Neuronal stem cell (in vitro differentiated cells): ENCODE data around the gene PPP2R5E.

Source experiments
- DNase-seq: peaks from one replicate; pipeline ENCODE4 v3.0.0-alpha.2; 2013; ENCODE audit warnings: low spot score
- H2AFZ ChIP-seq: one replicate; pipeline ENCODE4 v1.6.1; 2013; ENCODE audit warnings: mild to moderate bottlenecking, low read length, inconsistent platforms
- H2AK5ac ChIP-seq: 2 replicates; pipeline ENCODE4 v1.6.1; 2013; ENCODE audit warnings: low read depth, mild to moderate bottlenecking, inconsistent platforms, low read length, moderate library complexity, mixed read lengths
- H2BK120ac ChIP-seq: 2 replicates; pipeline ENCODE4 v1.6.1; 2013; ENCODE audit warnings: low read depth, mild to moderate bottlenecking, inconsistent platforms, low read length, moderate library complexity, mixed read lengths
- H2BK12ac ChIP-seq: one replicate; pipeline ENCODE4 v1.6.1; 2013; ENCODE audit warnings: low read length, inconsistent platforms
- H2BK15ac ChIP-seq: 2 replicates; pipeline ENCODE4 v1.6.1; 2013; ENCODE audit warnings: mild to moderate bottlenecking, low read length, inconsistent platforms, mixed read lengths
- H2BK5ac ChIP-seq: one replicate; pipeline ENCODE4 v1.6.1; 2013; ENCODE audit warnings: inconsistent platforms, mild to moderate bottlenecking, low read length, moderate library complexity
- H3K14ac ChIP-seq: one replicate; pipeline ENCODE4 v1.6.1; 2013; ENCODE audit warnings: low read length, inconsistent platforms
- H3K18ac ChIP-seq: 2 replicates; pipeline ENCODE4 v1.6.1; 2013; ENCODE audit warnings: low read length, inconsistent platforms
- H3K23ac ChIP-seq: 2 replicates; pipeline ENCODE4 v1.6.1; 2013; ENCODE audit warnings: low read depth, mild to moderate bottlenecking, mixed read lengths, low read length, inconsistent platforms; ENCODE audit not compliant: poor library complexity
- H3K27ac ChIP-seq: replicated peaks from 3 replicates; pipeline ENCODE4 v1.5.1; 2013; ENCODE audit warnings: low read length, inconsistent platforms
- H3K27me3 ChIP-seq, 3 experiments: 2 replicates each; pipeline ENCODE4 v1.6.1; 2013; ENCODE audit warnings: low read length in 3 of 3, mild to moderate bottlenecking in 2 of 3, inconsistent platforms in 1 of 3, low read depth in 1 of 3, mixed read lengths in 1 of 3, moderate library complexity in 1 of 3; ENCODE audit not compliant: control insufficient read depth in 3 of 3, insufficient read depth in 3 of 3
- H3K36me3 ChIP-seq, 2 donors: replicated peaks in 1 of 2; 2 replicates each; pipeline ENCODE4 v1.6.1; 2013; ENCODE audit warnings: low read length in 2 of 2; ENCODE audit not compliant: control insufficient read depth in 2 of 2, insufficient read depth in 2 of 2
- H3K4ac ChIP-seq: 2 replicates; pipeline ENCODE4 v1.6.1; 2013; ENCODE audit warnings: inconsistent platforms, mild to moderate bottlenecking, low read length, moderate library complexity
- H3K4me1 ChIP-seq, 2 donors: 1 replicate in 1 of 2; 2 replicates in 1 of 2; pipeline ENCODE4 v1.6.1; 2013; ENCODE audit warnings: low read length in 2 of 2, low read depth in 1 of 2; ENCODE audit not compliant: control insufficient read depth in 2 of 2, insufficient read depth in 1 of 2
- H3K4me2 ChIP-seq: one replicate; pipeline ENCODE4 v1.6.1; 2013; ENCODE audit warnings: mild to moderate bottlenecking, low read length, inconsistent platforms; ENCODE audit not compliant: insufficient read depth, poor library complexity, severe bottlenecking
- H3K4me3 ChIP-seq, 2 donors: 2 replicates each; pipeline ENCODE4 v1.5.1; 2013; ENCODE audit warnings: low read length in 2 of 2, mild to moderate bottlenecking in 2 of 2, inconsistent platforms in 1 of 2, moderate library complexity in 1 of 2
- H3K79me1 ChIP-seq: one replicate; pipeline ENCODE4 v1.6.1; 2013; ENCODE audit warnings: low read depth, mild to moderate bottlenecking, inconsistent platforms, low read length, moderate library complexity
- H3K9ac ChIP-seq: one replicate; pipeline ENCODE4 v1.6.1; 2013; ENCODE audit warnings: mild to moderate bottlenecking, low read depth, low read length, inconsistent platforms; ENCODE audit not compliant: poor library complexity
- H3K9me3 ChIP-seq, 2 donors: replicated peaks in 1 of 2; 2 replicates each; pipeline versions ENCODE3 to v1.6.1; 2013; ENCODE audit warnings: low read length in 2 of 2, mild to moderate bottlenecking in 2 of 2, inconsistent platforms in 1 of 2, low read depth in 1 of 2, mixed read lengths in 1 of 2, moderate library complexity in 1 of 2; ENCODE audit not compliant: control insufficient read depth in 2 of 2, insufficient read depth in 1 of 2
- H4K8ac ChIP-seq: one replicate; pipeline ENCODE4 v1.6.1; 2013; ENCODE audit warnings: low read depth, mild to moderate bottlenecking, inconsistent platforms, low read length, moderate library complexity
- H4K91ac ChIP-seq: one replicate; pipeline ENCODE4 v1.6.1; 2013; ENCODE audit warnings: low read length, low read depth, mild to moderate bottlenecking, inconsistent platforms; ENCODE audit not compliant: poor library complexity
- WGBS, 2 donors: extraction: QIAGEN DNeasy Blood & Tissue Kit; methylation state at CpG; one replicate each; pipeline ENCODE4 v1.1.7; 2013; ENCODE audit warnings: missing lambda C conversion rate in 2 of 2, mixed read lengths in 1 of 2; ENCODE audit not compliant: insufficient read length in 2 of 2, insufficient replicate concordance in 1 of 2; ENCODE audit errors: extremely low coverage in 2 of 2; 5-methylcytosine and 5-hydroxymethylcytosine counted together

PPP2R5E gene

DNA sequence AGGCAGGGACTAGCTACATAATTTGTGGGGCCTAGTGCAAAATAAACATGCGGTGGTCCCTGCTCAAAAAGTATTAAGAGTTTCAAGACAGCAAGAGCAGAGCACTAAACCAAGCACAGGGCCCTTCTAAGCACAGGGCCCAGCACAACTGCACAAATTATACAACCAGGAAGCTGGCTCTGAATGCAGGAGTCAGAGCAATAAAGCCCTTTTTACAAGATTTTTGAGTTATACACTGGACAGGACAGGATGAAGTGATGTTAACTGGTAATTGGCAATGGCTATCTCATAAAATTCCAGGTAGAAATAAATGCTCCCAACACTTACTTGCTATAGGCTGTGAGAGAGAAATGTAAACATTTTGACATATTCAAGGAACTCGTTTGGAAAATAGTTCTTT is 138.3 kb downstream of the PPP2R5E start:
- H3K4me1 ChIP-seq = peaks cover 0 to 4% of the 10 kb centered on the region in 2 donors
- no peak overlapping the region for H3K4me2 ChIP-seq
- H2AFZ ChIP-seq = no peak overlapping the region
- no peak overlapping the region for H3K23ac ChIP-seq
- H3K79me1 ChIP-seq = no peaks in the 10 kb centered on the region
- no peak overlapping the region for H2BK120ac ChIP-seq
- H2BK5ac ChIP-seq = no peak overlapping the region
- no peak overlapping the region for H3K9ac ChIP-seq
- WGBS, 2 donors = no CpG with 5 or more reads among the region's 2 CpGs
- no peak overlapping the region for H3K4me3 ChIP-seq
- no peak overlapping the region for H2BK15ac ChIP-seq
- H4K8ac ChIP-seq = no peak overlapping the region
- H3K14ac ChIP-seq = no peak overlapping the region
- no peak overlapping the region for H3K18ac ChIP-seq
- no peaks in the 10 kb centered on the region for H3K9me3 ChIP-seq
- DNase-seq = no peak
- H3K27me3 ChIP-seq = no peaks in the 10 kb centered on the region
- H2BK12ac ChIP-seq = no peak overlapping the region
- H3K4ac ChIP-seq = no peak overlapping the region
- no peak overlapping the region for H3K27ac ChIP-seq
- H3K36me3 ChIP-seq = peaks cover 0 to 34% of the 10 kb centered on the region in 2 donors
- H4K91ac ChIP-seq = no peak overlapping the region
- no peak overlapping the region for H2AK5ac ChIP-seq

DNA sequence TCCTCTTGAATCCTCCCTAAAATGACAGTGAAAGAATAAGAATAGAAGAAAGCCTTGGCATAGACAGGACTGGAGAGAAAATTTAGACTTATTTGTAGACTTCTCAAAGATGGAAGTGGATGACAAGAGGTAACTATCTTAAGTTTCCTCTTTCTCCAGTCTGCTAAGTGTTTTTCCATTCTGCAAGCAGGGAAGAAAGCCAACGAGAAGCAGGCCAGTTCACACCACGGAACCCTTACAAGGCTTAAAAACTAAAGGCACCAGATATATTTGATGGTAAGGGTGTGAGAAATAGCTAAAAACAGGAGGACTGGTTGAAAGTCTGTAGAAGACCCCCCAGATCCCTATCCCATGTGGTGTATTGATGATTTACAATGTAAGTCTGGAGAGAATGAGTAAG is 141.5 kb downstream of the PPP2R5E start:
- Histone ChIP-seq H2AK5ac (no peak overlapping the region), H3K4me2 (no peak overlapping the region), H3K14ac (no peak overlapping the region), H4K8ac (no peak overlapping the region), H3K23ac (no peak overlapping the region), H2BK15ac (no peak overlapping the region), H4K91ac (no peak overlapping the region), H3K4ac (no peak overlapping the region), H2AFZ (no peak overlapping the region), H3K4me1 (peaks cover 0 to 4% of the 10 kb centered on the region in 2 donors), H3K36me3 (peaks cover 0 to 30% of the 10 kb centered on the region in 2 donors), H3K79me1 (no peaks in the 10 kb centered on the region), H3K4me3 (no peak overlapping the region), H2BK12ac (no peak overlapping the region), H3K27ac (no peak overlapping the region), H2BK120ac (no peak overlapping the region), H3K9ac (no peak overlapping the region), H2BK5ac (no peak overlapping the region), H3K18ac (no peak overlapping the region), H3K27me3 (no peaks in the 10 kb centered on the region), H3K9me3 (peaks cover 0 to 11% of the 10 kb centered on the region in 2 donors)
- WGBS, 2 donors = no CpG with 5 or more reads among the region's 2 CpGs
- no peak for DNase-seq

DNA sequence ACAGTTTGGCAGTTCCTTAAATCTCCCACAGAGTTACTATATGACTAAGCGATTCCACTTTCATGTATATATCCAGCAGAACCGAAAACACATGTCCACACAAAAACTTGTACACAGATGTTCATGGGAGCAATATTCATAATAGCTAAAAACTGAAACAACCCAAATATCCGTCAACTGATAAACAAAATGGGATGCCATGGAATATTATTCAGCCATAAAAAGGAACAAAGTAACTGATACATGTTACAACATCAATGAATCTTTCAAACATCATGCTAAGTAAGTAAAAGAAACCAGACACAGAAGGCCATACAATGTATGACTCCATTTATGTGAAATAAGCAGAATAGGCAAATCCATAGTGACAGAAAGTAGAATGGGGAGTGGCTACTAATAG is 144.2 kb downstream of the PPP2R5E start:
- H3K4me2 ChIP-seq = no peak overlapping the region
- no peak overlapping the region for H2BK5ac ChIP-seq
- H3K23ac ChIP-seq = no peak overlapping the region
- H3K9me3 ChIP-seq = peaks cover 0 to 11% of the 10 kb centered on the region in 2 donors
- WGBS, 2 donors = no CpG with 5 or more reads among the region's 3 CpGs
- H2BK120ac ChIP-seq = no peak overlapping the region
- H3K27ac ChIP-seq = no peak overlapping the region
- H2BK12ac ChIP-seq = no peak overlapping the region
- H3K14ac ChIP-seq = no peak overlapping the region
- peaks cover 0 to 47% of the 10 kb centered on the region in 2 donors for H3K36me3 ChIP-seq
- H3K4me1 ChIP-seq = peaks cover 0 to 4% of the 10 kb centered on the region in 2 donors
- H2BK15ac ChIP-seq = no peak overlapping the region
- H3K9ac ChIP-seq = no peak overlapping the region
- H2AK5ac ChIP-seq = no peak overlapping the region
- no peak overlapping the region for H3K4me3 ChIP-seq
- no peaks in the 10 kb centered on the region for H3K27me3 ChIP-seq
- no peak overlapping the region for H4K91ac ChIP-seq
- H3K18ac ChIP-seq = no peak overlapping the region
- no peak overlapping the region for H2AFZ ChIP-seq
- DNase-seq = no peak
- no peaks in the 10 kb centered on the region for H3K79me1 ChIP-seq
- H3K4ac ChIP-seq = no peak overlapping the region
- H4K8ac ChIP-seq = no peak overlapping the region

DNA sequence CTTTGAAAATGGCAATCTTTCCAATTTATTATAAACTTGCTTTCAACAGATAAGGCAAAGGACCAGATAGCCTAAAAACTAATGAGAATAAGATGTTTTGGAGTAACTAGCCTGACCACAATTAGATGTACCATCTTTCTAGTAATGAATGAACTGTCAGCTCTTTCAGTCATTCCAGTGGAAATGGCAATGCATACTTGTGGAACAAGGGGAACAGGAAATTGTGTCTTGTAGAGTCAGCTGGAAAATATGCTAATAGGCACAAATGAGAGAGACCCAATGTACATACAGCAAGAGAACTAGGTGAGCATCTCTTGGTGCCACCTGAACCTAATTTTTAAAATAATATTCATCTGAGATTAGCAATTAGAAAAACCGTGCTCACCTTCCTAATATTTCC is 148.3 kb downstream of the PPP2R5E start:
- peaks cover 0 to 11% of the 10 kb centered on the region in 2 donors for H3K9me3 ChIP-seq
- no peak overlapping the region for H2AFZ ChIP-seq
- no peak overlapping the region for H2BK120ac ChIP-seq
- no peak overlapping the region for H3K4me3 ChIP-seq
- no peak overlapping the region for H3K9ac ChIP-seq
- H3K23ac ChIP-seq = no peak overlapping the region
- DNase-seq = no peak
- no peak overlapping the region for H2BK5ac ChIP-seq
- H2BK12ac ChIP-seq = no peak overlapping the region
- H4K91ac ChIP-seq = no peak overlapping the region
- no peak overlapping the region for H2AK5ac ChIP-seq
- no peak overlapping the region for H3K18ac ChIP-seq
- no peak overlapping the region for H3K4ac ChIP-seq
- no peak overlapping the region for H2BK15ac ChIP-seq
- no peaks in the 10 kb centered on the region for H3K79me1 ChIP-seq
- no peak overlapping the region for H4K8ac ChIP-seq
- H3K4me2 ChIP-seq = no peak overlapping the region
- no peaks in the 10 kb centered on the region for H3K27me3 ChIP-seq
- no peak overlapping the region for H3K14ac ChIP-seq
- H3K27ac ChIP-seq = no peak overlapping the region
- peaks cover 4 to 73% of the 10 kb centered on the region in 2 donors for H3K36me3 ChIP-seq
- H3K4me1 ChIP-seq = no peaks in the 10 kb centered on the region
- no CpG with 5 or more reads among the region's 1 CpG for WGBS, 2 donors
